Mucosa of stomach (tissue), 1 donor: Measurements from ENCODE around the gene SLIT3.
A peak's percentile ranks its signal among the peaks of the same experiment; 100 is the strongest.

Source experiments
- H3K27me3 ChIP-seq: one replicate; pipeline ENCODE4 v1.7.0; 2013; ENCODE audit warnings: mild to moderate bottlenecking, low read length; ENCODE audit not compliant: control insufficient read depth, insufficient read depth
- H3K36me3 ChIP-seq: one replicate; pipeline ENCODE4 v1.7.0; 2013; ENCODE audit warnings: low read length; ENCODE audit not compliant: control insufficient read depth, insufficient read depth
- H3K4me1 ChIP-seq: one replicate; pipeline ENCODE4 v1.7.0; 2013; ENCODE audit warnings: mild to moderate bottlenecking, low read length; ENCODE audit not compliant: control insufficient read depth, insufficient read depth
- H3K4me3 ChIP-seq: one replicate; pipeline ENCODE4 v1.7.0; 2013; ENCODE audit warnings: low read length
- H3K9ac ChIP-seq: one replicate; pipeline ENCODE4 v1.7.0; 2013; ENCODE audit warnings: mild to moderate bottlenecking, low read length, moderate library complexity
- H3K9me3 ChIP-seq: one replicate; pipeline ENCODE4 v1.7.0; 2013; ENCODE audit warnings: mild to moderate bottlenecking, low read length, moderate library complexity; ENCODE audit not compliant: control insufficient read depth
- donor health status: Pancreatic carcinoma.

SLIT3 gene

GRCh38 chr5:169300468-169301385 is at the start of gene SLIT3:
Gene SLIT3 (minus strand): TSS chr5:169301139. CDS start chr5:169300709, 430 bp downstream.
- Histone ChIP-seq H3K9me3 (no peaks in the 10 kb centered on the region), H3K36me3 (no peaks in the 10 kb centered on the region), H3K4me1 (peaks cover 7% of the 10 kb centered on the region), H3K9ac (no peak within 1 kb of the TSS), H3K27me3 (peaks cover 35% of the 10 kb centered on the region), H3K4me3 (peak within 1 kb of the TSS; percentile 11)

- H3K4me3 ChIP-seq, result no peak overlapping the region
Measured at GRCh38 chr5:169350016-169350415, 49.1 kb upstream of the SLIT3 start.

GRCh38 chr5:169347786-169348185 is 46.8 kb upstream of the SLIT3 start:
- Histone ChIP-seq H3K9me3 (no peaks in the 10 kb centered on the region), H3K4me3 (no peak overlapping the region), H3K36me3 (no peaks in the 10 kb centered on the region), H3K27me3 (no peaks in the 10 kb centered on the region), H3K4me1 (no peaks in the 10 kb centered on the region), H3K9ac (no peak overlapping the region)

More at GRCh38 chr5:169350016-169350415, 49.1 kb upstream of the SLIT3 start:
- Histone ChIP-seq H3K4me1 (no peaks in the 10 kb centered on the region), H3K9ac (no peak overlapping the region), H3K9me3 (no peaks in the 10 kb centered on the region), H3K27me3 (no peaks in the 10 kb centered on the region), H3K36me3 (no peaks in the 10 kb centered on the region)

GRCh38 chr5:169344629-169345028 is 43.7 kb upstream of the SLIT3 start:
- no peak overlapping the region for H3K4me3 ChIP-seq
- no peaks in the 10 kb centered on the region for H3K9me3 ChIP-seq
- no peaks in the 10 kb centered on the region for H3K36me3 ChIP-seq
- H3K4me1 ChIP-seq, result no peaks in the 10 kb centered on the region
- H3K9ac ChIP-seq, result no peak overlapping the region
- H3K27me3 ChIP-seq, result no peaks in the 10 kb centered on the region

GRCh38 chr5:169343766-169344165 is 42.8 kb upstream of the SLIT3 start:
- no peaks in the 10 kb centered on the region for H3K36me3 ChIP-seq

GRCh38 chr5:169341556-169341955 is 40.6 kb upstream of the SLIT3 start:
- Histone ChIP-seq H3K36me3 (no peaks in the 10 kb centered on the region), H3K27me3 (no peaks in the 10 kb centered on the region), H3K9me3 (no peaks in the 10 kb centered on the region), H3K4me3 (no peak overlapping the region), H3K9ac (no peak overlapping the region), H3K4me1 (no peaks in the 10 kb centered on the region)

More at GRCh38 chr5:169343766-169344165, 42.8 kb upstream of the SLIT3 start:
- Histone ChIP-seq H3K4me3 (no peak overlapping the region), H3K27me3 (no peaks in the 10 kb centered on the region), H3K9ac (no peak overlapping the region), H3K9me3 (no peaks in the 10 kb centered on the region), H3K4me1 (no peaks in the 10 kb centered on the region)

GRCh38 chr5:169339869-169340268 is 38.9 kb upstream of the SLIT3 start:
- Histone ChIP-seq H3K36me3 (no peaks in the 10 kb centered on the region), H3K4me3 (no peak overlapping the region), H3K9me3 (no peaks in the 10 kb centered on the region)

GRCh38 chr5:169336242-169336641 is 35.3 kb upstream of the SLIT3 start:
- H3K36me3 ChIP-seq, result no peaks in the 10 kb centered on the region
- H3K9me3 ChIP-seq, result no peaks in the 10 kb centered on the region
- no peak overlapping the region for H3K4me3 ChIP-seq
- no peak overlapping the region for H3K9ac ChIP-seq
- no peaks in the 10 kb centered on the region for H3K4me1 ChIP-seq
- H3K27me3 ChIP-seq, result no peaks in the 10 kb centered on the region

More at GRCh38 chr5:169339869-169340268, 38.9 kb upstream of the SLIT3 start:
- Histone ChIP-seq H3K27me3 (no peaks in the 10 kb centered on the region), H3K9ac (no peak overlapping the region), H3K4me1 (no peaks in the 10 kb centered on the region)

GRCh38 chr5:169335806-169336205 is 34.9 kb upstream of the SLIT3 start:
- Histone ChIP-seq H3K4me1 (no peaks in the 10 kb centered on the region), H3K9me3 (no peaks in the 10 kb centered on the region), H3K9ac (no peak overlapping the region), H3K27me3 (no peaks in the 10 kb centered on the region), H3K36me3 (no peaks in the 10 kb centered on the region), H3K4me3 (no peak overlapping the region)

- Histone ChIP-seq H3K36me3 (no peaks in the 10 kb centered on the region), H3K4me1 (no peaks in the 10 kb centered on the region), H3K27me3 (no peaks in the 10 kb centered on the region), H3K9ac (no peak overlapping the region), H3K9me3 (no peaks in the 10 kb centered on the region), H3K4me3 (no peak overlapping the region)
Measured at GRCh38 chr5:169333518-169333917, 32.6 kb upstream of the SLIT3 start.

- Histone ChIP-seq H3K4me1 (no peaks in the 10 kb centered on the region), H3K9me3 (no peaks in the 10 kb centered on the region), H3K9ac (no peak overlapping the region), H3K4me3 (no peak overlapping the region), H3K27me3 (no peaks in the 10 kb centered on the region), H3K36me3 (no peaks in the 10 kb centered on the region)
Measured at GRCh38 chr5:169331292-169331852, 30.4 kb upstream of the SLIT3 start.

GRCh38 chr5:169328401-169328800 is 27.5 kb upstream of the SLIT3 start:
- Histone ChIP-seq H3K9me3 (no peaks in the 10 kb centered on the region), H3K36me3 (no peaks in the 10 kb centered on the region), H3K4me1 (no peaks in the 10 kb centered on the region), H3K9ac (no peak overlapping the region), H3K27me3 (no peaks in the 10 kb centered on the region), H3K4me3 (no peak overlapping the region)
